ENCODE measurements around the gene CAMK2A. TPM values are rescaled to one million over a fixed set of nuclear protein-coding genes. Genes with fewer than 3 reads are reported as not detected.

Gene CAMK2A
- polyA plus RNA-seq, 1 of the 3 experiments (the other 2 are of a cell fraction) = 0.10 TPM

- Histone ChIP-seq H3F3A (replicated peaks; ENCODE audit: insufficient read depth) (no peaks in the 10 kb centered on the region), H3K36me3 (replicated peaks in 1 of 2; ENCODE audit: control insufficient read depth in 1 of 2, insufficient read depth in 2 of 2, low read length in 1 of 2) (no peaks in the 10 kb centered on the region), H3K4me2 (no peak overlapping the region), H3K4me3 (ENCODE audit: low read depth in 2 of 2, low read length in 1 of 2) (no peak overlapping the region), H3K4me1 (ENCODE audit: control insufficient read depth in 1 of 2, insufficient read depth in 2 of 2, low read depth in 1 of 2, low read length in 1 of 2) (peaks cover 0 to 19% of the 10 kb centered on the region in 2 experiments; a peak in 1 of 4 replicates), H3K9me3 (no peaks in the 10 kb centered on the region), H2AFZ (ENCODE audit: low read depth) (no peak overlapping the region), H3K9me2 (no peaks in the 10 kb centered on the region), H3K27ac (ENCODE audit: low read depth in 2 of 2, low read length in 1 of 2) (no peak overlapping the region), H4K20me1 (ENCODE audit: insufficient read depth) (no peaks in the 10 kb centered on the region), H3K9ac (no peak overlapping the region), H3K79me2 (ENCODE audit: insufficient read depth) (no peaks in the 10 kb centered on the region), H3K27me3 (ENCODE audit: insufficient read depth) (no peaks in the 10 kb centered on the region)
- ChIA-PET POLR2A (no interaction called here), CTCF (interaction anchor here (0.6 to 1.9 kb wide), 8 partner anchors 10 to 256 kb away, joined by 3 to 7 read pairs (median 4); no protein-coding TSS in a partner anchor)
- DNase-seq = no peak
- 79% methylated on average over 5 of the region's 5 CpGs for WGBS (ENCODE audit: low lambda C conversion rate)
- TF ChIP-seq RCOR1 (IDR thresholded peaks at IDR 0.05; ENCODE audit: low read length) (no peak), TCF12 (IDR thresholded peaks at IDR 0.05) (no peak), YY1 (IDR thresholded peaks at IDR 0.05; ENCODE audit: low read depth) (no peak), RXRA (IDR thresholded peaks at IDR 0.05; ENCODE audit: borderline replicate concordance, low read depth) (no peak), REST (IDR thresholded peaks at IDR 0.05; ENCODE audit: low read depth, low read length) (no peak), IRF3 (IDR thresholded peaks at IDR 0.05; ENCODE audit: low read depth, low read length) (no peak), CTCF (IDR thresholded peaks at IDR 0.05) (no peak), GABPA (IDR thresholded peaks at IDR 0.05; ENCODE audit: low read depth) (no peak), SIN3A (IDR thresholded peaks at IDR 0.05; ENCODE audit: borderline replicate concordance, low read depth, low read length) (no peak), RFX5 (IDR thresholded peaks at IDR 0.05; ENCODE audit: low read length) (no peak), USF1 (IDR thresholded peaks at IDR 0.05; ENCODE audit: borderline replicate concordance, low read depth) (no peak), TEAD4 (IDR thresholded peaks at IDR 0.05; ENCODE audit: borderline replicate concordance, insufficient read depth) (no peak), ELF1 (IDR thresholded peaks at IDR 0.05) (no peak), TAF1 (IDR thresholded peaks at IDR 0.05; ENCODE audit: borderline replicate concordance, low read depth, low read length) (no peak), MXI1 (IDR thresholded peaks at IDR 0.05; ENCODE audit: low read depth, low read length) (no peak), FOXJ3 (CRISPR knock-in tag; IDR thresholded peaks at IDR 0.05) (no peak)
Measured at GRCh38 chr5:150246429-150246828, 43.1 kb downstream of the CAMK2A start.
